Endothelial cell (in vitro differentiated cells): ENCODE measurements around the gene TAPBPL. TPM values are rescaled to one million over a fixed set of nuclear protein-coding genes. Genes with fewer than 3 reads are reported as not detected.
"Not testable (repeated sequence)": the region's sequence is repeated elsewhere in the genome, so short reads cannot be mapped to it uniquely, and the experiment has no call there.

Experiments used
- DNase-seq: peaks from one replicate; pipeline ENCODE4 v3.0.0; 2021; ENCODE audit warnings: low spot score
- H3K27ac Mint-ChIP-seq: one replicate; pipeline ENCODE4 v1.8.0; 2021; ENCODE audit warnings: mixed read lengths, inconsistent platforms; ENCODE audit not compliant: unreplicated experiment
- H3K27me3 Mint-ChIP-seq: one replicate; pipeline ENCODE4 v1.8.0; 2021; ENCODE audit warnings: mild to moderate bottlenecking, moderate library complexity, mixed read lengths, inconsistent platforms; ENCODE audit not compliant: unreplicated experiment
- H3K36me3 Mint-ChIP-seq: one replicate; pipeline ENCODE4 v1.8.0; 2021; ENCODE audit warnings: mild to moderate bottlenecking, low read depth, mixed read lengths, inconsistent platforms; ENCODE audit not compliant: unreplicated experiment
- H3K4me1 Mint-ChIP-seq: one replicate; pipeline ENCODE4 v1.8.0; 2021; ENCODE audit warnings: mild to moderate bottlenecking, mixed read lengths, inconsistent platforms; ENCODE audit not compliant: unreplicated experiment
- H3K4me3 Mint-ChIP-seq: one replicate; pipeline ENCODE4 v1.8.0; 2021; ENCODE audit warnings: mild to moderate bottlenecking, mixed read lengths, inconsistent platforms; ENCODE audit not compliant: unreplicated experiment
- H3K9me3 Mint-ChIP-seq: one replicate; pipeline ENCODE4 v1.8.0; 2021; ENCODE audit warnings: mixed read lengths, inconsistent platforms; ENCODE audit not compliant: unreplicated experiment
- CTCF ChIP-seq: fragments of 200-600 bp; sonication (generic); IDR thresholded peaks from one replicate; pipeline ENCODE4 v1.5.0; 2021; ENCODE audit warnings: antibody characterized with exemption; ENCODE audit not compliant: unreplicated experiment
- total RNA-seq: library from RNA; stranded (reverse); fragmentation: NEBNext Ultra II Directional; extraction: Animal tissue kit (Norgen Biotek cat#: 25700); gene quantifications from one replicate; pipeline ENCODE4 v1.2.1, GENCODE V29; 2021; ENCODE audit not compliant: unreplicated experiment

The TAPBPL gene
- total RNA-seq, 1 donor from 2014 or later, result 2.8 TPM

DNA sequence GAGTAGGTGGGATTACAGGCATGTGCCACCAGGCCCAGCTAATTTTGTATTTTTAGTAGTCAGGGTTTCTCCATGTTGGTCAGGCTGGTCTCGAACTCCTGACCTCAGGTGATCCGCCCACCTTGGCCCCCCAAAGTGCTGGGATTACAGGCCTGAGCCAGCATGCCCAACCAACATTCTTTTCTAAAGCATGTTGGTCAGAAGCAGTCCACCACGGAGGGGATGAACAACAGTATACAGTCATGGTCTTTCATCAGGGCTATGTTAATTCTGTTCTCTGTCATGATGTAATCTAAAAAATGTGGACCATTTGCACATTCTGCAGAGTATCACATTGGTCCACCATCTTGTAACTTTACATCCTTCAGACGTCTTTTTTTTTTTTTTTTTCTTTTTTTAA is 37.6 kb downstream of the TAPBPL start:
- peaks cover 12% of the 10 kb centered on the region for H3K4me1 Mint-ChIP-seq
- no peak for TF ChIP-seq CTCF
- DNase-seq, result no peak
- H3K9me3 Mint-ChIP-seq, result no peaks in the 10 kb centered on the region
- H3K27me3 Mint-ChIP-seq, result peaks cover 7% of the 10 kb centered on the region
- H3K4me3 Mint-ChIP-seq, result no peak overlapping the region
- no peak overlapping the region for H3K27ac Mint-ChIP-seq
- H3K36me3 Mint-ChIP-seq, result no peaks in the 10 kb centered on the region

DNA sequence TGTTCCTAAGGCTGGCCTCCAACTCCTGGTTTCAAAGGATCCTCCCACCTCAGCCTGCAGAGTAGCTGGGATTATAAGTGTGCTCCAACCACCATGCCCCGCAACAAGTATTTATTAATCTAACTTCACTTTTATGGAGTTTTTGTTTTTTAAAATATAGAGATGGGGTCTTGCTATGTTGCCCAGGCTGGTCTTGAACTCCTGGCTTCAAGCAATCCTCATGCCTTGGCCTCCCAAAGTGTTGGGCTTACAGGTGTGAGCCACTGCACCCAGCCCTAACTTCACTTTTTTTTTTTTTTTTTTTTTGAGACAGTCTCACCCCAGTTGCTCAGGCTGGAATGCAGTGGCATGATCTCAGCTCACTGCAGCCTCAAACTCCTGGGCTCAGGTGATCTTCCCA is 38.8 kb downstream of the TAPBPL start:
- H3K36me3 Mint-ChIP-seq, H3K9me3 Mint-ChIP-seq, H3K27ac Mint-ChIP-seq, H3K4me3 Mint-ChIP-seq, H3K27me3 Mint-ChIP-seq, DNase-seq: not testable (repeated sequence)
- peaks cover 16% of the 10 kb centered on the region for H3K4me1 Mint-ChIP-seq

- H3K4me1 Mint-ChIP-seq, result peaks cover 20% of the 10 kb centered on the region
- H3K4me3 Mint-ChIP-seq, result peak within 1 kb of the TSS; percentile 99
- peak; percentile 92 for DNase-seq
- no peaks in the 10 kb centered on the region for H3K36me3 Mint-ChIP-seq
- H3K27me3 Mint-ChIP-seq, result peaks cover 7% of the 10 kb centered on the region
- no peaks in the 10 kb centered on the region for H3K9me3 Mint-ChIP-seq
- TF ChIP-seq CTCF, result no peak
- peak within 1 kb of the TSS; percentile 100 for H3K27ac Mint-ChIP-seq
Observed at GRCh38 chr12:6492838-6493496, 41.1 kb downstream of the TAPBPL start, which contains the start of gene MRPL51. Gene MRPL51, minus strand, starts transcription at chr12:6493262. Its CDS starts 126 bp downstream, at chr12:6493136.

GRCh38 chr12:6493497-6494257 is 41.8 kb downstream of the TAPBPL start, which contains the start of gene NCAPD2:
Gene NCAPD2, plus strand, starts transcription at chr12:6494102. Its CDS starts 997 bp downstream, at chr12:6495099.
- Mint-ChIP-seq H3K27ac (peak within 1 kb of the TSS; percentile 100), H3K9me3 (no peaks in the 10 kb centered on the region), H3K36me3 (peaks cover 4% of the 10 kb centered on the region), H3K4me3 (peak within 1 kb of the TSS; percentile 99), H3K4me1 (peaks cover 20% of the 10 kb centered on the region), H3K27me3 (peaks cover 7% of the 10 kb centered on the region)
- peak; percentile 33 for TF ChIP-seq CTCF
- peak; percentile 94 for DNase-seq

GRCh38 chr12:6494258-6494743 is 42.5 kb downstream of the TAPBPL start:
- no peak for TF ChIP-seq CTCF
- DNase-seq, result no peak
- Mint-ChIP-seq H3K27ac (peak overlapping the region; percentile 95), H3K4me3 (peak overlapping the region; percentile 90), H3K9me3 (no peaks in the 10 kb centered on the region), H3K36me3 (peaks cover 4% of the 10 kb centered on the region), H3K27me3 (peaks cover 7% of the 10 kb centered on the region), H3K4me1 (peaks cover 20% of the 10 kb centered on the region)
